Measurements from ENCODE around the gene DMPK. TPM values are rescaled to one million over a fixed set of nuclear protein-coding genes. Genes with fewer than 3 reads are reported as not detected.

Gene DMPK
- total and polyA plus RNA-seq, 9 of the 15 experiments (the other 6 are each of a cell fraction or from before 2014, with no cell fraction given), result 0.24 to 31.3 (median 7.3) TPM

DNA sequence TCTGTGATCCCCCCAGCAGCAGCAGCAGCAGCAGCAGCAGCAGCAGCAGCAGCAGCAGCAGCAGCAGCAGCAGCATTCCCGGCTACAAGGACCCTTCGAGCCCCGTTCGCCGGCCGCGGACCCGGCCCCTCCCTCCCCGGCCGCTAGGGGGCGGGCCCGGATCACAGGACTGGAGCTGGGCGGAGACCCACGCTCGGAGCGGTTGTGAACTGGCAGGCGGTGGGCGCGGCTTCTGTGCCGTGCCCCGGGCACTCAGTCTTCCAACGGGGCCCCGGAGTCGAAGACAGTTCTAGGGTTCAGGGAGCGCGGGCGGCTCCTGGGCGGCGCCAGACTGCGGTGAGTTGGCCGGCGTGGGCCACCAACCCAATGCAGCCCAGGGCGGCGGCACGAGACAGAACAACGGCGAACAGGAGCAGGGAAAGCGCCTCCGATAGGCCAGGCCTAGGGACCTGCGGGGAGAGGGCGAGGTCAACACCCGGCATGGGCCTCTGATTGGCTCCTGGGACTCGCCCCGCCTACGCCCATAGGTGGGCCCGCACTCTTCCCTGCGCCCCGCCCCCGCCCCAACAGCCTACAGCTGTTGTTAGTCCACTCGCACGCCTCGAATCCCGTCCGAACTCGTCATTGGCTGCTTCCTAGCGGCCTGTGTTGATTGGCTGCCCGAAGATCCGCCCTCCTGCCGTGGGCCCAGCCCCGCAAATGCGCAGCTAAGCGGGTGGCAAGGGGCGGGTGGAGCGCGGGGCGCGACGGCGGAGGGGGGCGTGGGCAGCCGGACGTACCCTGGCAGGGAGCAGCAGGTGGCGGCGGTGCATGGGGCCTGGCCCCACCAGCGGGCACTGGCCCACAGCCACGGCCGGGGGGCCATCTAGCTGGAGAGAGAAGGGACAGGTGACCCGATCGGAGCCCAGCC, 11.8 kb downstream of the DMPK start (continued):
- TF ChIP-seq, protein P1, sequence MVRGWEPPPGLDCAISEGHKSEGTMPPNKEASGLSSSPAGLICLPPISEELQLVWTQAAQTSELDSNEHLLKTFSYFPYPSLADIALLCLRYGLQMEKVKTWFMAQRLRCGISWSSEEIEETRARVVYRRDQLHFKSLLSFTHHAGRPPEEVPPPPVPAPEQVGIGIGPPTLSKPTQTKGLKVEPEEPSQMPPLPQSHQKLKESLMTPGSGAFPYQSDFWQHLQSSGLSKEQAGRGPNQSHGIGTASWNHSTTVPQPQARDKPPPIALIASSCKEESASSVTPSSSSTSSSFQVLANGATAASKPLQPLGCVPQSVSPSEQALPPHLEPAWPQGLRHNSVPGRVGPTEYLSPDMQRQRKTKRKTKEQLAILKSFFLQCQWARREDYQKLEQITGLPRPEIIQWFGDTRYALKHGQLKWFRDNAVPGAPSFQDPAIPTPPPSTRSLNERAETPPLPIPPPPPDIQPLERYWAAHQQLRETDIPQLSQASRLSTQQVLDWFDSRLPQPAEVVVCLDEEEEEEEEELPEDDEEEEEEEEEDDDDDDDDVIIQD (CRISPR knock-in tag; IDR thresholded peaks at IDR 0.05), result no peak
- TF ChIP-seq, protein P2, sequence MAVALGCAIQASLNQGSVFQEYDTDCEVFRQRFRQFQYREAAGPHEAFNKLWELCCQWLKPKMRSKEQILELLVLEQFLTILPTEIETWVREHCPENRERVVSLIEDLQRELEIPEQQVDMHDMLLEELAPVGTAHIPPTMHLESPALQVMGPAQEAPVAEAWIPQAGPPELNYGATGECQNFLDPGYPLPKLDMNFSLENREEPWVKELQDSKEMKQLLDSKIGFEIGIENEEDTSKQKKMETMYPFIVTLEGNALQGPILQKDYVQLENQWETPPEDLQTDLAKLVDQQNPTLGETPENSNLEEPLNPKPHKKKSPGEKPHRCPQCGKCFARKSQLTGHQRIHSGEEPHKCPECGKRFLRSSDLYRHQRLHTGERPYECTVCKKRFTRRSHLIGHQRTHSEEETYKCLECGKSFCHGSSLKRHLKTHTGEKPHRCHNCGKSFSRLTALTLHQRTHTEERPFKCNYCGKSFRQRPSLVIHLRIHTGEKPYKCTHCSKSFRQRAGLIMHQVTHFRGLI (CRISPR knock-in tag; IDR thresholded peaks at IDR 0.05), result no peak
- no peak for TF ChIP-seq TCFL5 (CRISPR knock-in tag; conservative IDR thresholded peaks at IDR 0.05)
- TF ChIP-seq TEAD1 (CRISPR knock-in tag; IDR thresholded peaks at IDR 0.05), result no peak; a peak in 2 of 4 replicates
- TF ChIP-seq ZNF3 (CRISPR knock-in tag; IDR thresholded peaks at IDR 0.05), result no peak
- TF ChIP-seq, protein P3, sequence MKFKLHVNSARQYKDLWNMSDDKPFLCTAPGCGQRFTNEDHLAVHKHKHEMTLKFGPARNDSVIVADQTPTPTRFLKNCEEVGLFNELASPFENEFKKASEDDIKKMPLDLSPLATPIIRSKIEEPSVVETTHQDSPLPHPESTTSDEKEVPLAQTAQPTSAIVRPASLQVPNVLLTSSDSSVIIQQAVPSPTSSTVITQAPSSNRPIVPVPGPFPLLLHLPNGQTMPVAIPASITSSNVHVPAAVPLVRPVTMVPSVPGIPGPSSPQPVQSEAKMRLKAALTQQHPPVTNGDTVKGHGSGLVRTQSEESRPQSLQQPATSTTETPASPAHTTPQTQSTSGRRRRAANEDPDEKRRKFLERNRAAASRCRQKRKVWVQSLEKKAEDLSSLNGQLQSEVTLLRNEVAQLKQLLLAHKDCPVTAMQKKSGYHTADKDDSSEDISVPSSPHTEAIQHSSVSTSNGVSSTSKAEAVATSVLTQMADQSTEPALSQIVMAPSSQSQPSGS (CRISPR knock-in tag; IDR thresholded peaks at IDR 0.05), result 0 out of 2 replicates have a peak, but pooled peaks have one; percentile 34
- TF ChIP-seq, protein P4, sequence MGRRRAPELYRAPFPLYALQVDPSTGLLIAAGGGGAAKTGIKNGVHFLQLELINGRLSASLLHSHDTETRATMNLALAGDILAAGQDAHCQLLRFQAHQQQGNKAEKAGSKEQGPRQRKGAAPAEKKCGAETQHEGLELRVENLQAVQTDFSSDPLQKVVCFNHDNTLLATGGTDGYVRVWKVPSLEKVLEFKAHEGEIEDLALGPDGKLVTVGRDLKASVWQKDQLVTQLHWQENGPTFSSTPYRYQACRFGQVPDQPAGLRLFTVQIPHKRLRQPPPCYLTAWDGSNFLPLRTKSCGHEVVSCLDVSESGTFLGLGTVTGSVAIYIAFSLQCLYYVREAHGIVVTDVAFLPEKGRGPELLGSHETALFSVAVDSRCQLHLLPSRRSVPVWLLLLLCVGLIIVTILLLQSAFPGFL (CRISPR knock-in tag; IDR thresholded peaks at IDR 0.05), result peak; percentile 76; the same call in 1 of the 2 replicates
- TF ChIP-seq, protein P5, sequence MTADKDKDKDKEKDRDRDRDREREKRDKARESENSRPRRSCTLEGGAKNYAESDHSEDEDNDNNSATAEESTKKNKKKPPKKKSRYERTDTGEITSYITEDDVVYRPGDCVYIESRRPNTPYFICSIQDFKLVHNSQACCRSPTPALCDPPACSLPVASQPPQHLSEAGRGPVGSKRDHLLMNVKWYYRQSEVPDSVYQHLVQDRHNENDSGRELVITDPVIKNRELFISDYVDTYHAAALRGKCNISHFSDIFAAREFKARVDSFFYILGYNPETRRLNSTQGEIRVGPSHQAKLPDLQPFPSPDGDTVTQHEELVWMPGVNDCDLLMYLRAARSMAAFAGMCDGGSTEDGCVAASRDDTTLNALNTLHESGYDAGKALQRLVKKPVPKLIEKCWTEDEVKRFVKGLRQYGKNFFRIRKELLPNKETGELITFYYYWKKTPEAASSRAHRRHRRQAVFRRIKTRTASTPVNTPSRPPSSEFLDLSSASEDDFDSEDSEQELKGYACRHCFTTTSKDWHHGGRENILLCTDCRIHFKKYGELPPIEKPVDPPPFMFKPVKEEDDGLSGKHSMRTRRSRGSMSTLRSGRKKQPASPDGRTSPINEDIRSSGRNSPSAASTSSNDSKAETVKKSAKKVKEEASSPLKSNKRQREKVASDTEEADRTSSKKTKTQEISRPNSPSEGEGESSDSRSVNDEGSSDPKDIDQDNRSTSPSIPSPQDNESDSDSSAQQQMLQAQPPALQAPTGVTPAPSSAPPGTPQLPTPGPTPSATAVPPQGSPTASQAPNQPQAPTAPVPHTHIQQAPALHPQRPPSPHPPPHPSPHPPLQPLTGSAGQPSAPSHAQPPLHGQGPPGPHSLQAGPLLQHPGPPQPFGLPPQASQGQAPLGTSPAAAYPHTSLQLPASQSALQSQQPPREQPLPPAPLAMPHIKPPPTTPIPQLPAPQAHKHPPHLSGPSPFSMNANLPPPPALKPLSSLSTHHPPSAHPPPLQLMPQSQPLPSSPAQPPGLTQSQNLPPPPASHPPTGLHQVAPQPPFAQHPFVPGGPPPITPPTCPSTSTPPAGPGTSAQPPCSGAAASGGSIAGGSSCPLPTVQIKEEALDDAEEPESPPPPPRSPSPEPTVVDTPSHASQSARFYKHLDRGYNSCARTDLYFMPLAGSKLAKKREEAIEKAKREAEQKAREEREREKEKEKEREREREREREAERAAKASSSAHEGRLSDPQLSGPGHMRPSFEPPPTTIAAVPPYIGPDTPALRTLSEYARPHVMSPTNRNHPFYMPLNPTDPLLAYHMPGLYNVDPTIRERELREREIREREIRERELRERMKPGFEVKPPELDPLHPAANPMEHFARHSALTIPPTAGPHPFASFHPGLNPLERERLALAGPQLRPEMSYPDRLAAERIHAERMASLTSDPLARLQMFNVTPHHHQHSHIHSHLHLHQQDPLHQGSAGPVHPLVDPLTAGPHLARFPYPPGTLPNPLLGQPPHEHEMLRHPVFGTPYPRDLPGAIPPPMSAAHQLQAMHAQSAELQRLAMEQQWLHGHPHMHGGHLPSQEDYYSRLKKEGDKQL (CRISPR knock-in tag; IDR thresholded peaks at IDR 0.05; ENCODE audit: borderline replicate concordance), result 0 out of 2 replicates have a peak, but pooled peaks have one; percentile 75
- TF ChIP-seq ILF3 (IDR thresholded peaks at IDR 0.05; ENCODE audit: borderline replicate concordance), result no peak
- TF ChIP-seq KHSRP (IDR thresholded peaks at IDR 0.05), result no peak
- TF ChIP-seq, protein P6, sequence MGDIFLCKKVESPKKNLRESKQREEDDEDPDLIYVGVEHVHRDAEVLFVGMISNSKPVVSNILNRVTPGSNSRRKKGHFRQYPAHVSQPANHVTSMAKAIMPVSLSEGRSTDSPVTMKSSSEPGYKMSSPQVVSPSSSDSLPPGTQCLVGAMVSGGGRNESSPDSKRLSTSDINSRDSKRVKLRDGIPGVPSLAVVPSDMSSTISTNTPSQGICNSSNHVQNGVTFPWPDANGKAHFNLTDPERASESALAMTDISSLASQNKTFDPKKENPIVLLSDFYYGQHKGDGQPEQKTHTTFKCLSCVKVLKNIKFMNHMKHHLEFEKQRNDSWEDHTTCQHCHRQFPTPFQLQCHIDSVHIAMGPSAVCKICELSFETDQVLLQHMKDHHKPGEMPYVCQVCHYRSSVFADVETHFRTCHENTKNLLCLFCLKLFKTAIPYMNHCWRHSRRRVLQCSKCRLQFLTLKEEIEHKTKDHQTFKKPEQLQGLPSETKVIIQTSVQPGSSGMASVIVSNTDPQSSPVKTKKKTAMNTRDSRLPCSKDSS (IDR thresholded peaks at IDR 0.05; ENCODE audit: low read depth, partially characterized antibody), result no peak
- TF ChIP-seq MTA3 (IDR thresholded peaks at IDR 0.05; ENCODE audit: borderline replicate concordance), result peak; percentile 94

Measured in K562 (cell line).